Caco-2 (cell line): Measurements from ENCODE around the gene TENM3. TPM values are rescaled to one million over a fixed set of nuclear protein-coding genes. Genes with fewer than 3 reads are reported as not detected.

Source experiments
- BruUV-seq: library from RNA; stranded (reverse); fragments of 400-500 nt; replicated peaks from 2 replicates; lab custom pipeline; 2021; lab: Mats Ljungman, UMichigan
- CTCF ChIA-PET: fragments of 300-600 bp; sonication (Branson Sonifier 250); formaldehyde crosslinking; loops from one replicate; lab custom pipeline; 2022; ENCODE audit warnings: antibody characterized with exemption; lab: Charles Lee
- POLR2A ChIA-PET: fragments of 300-600 bp; sonication (Branson Sonifier 250); formaldehyde crosslinking; loops from one replicate; lab custom pipeline; 2022; ENCODE audit warnings: antibody characterized with exemption; lab: Charles Lee
- DNase-seq, 2 experiments: peaks; one replicate each; pipeline versions ENCODE4 v3.0.0 to v3.0.0-alpha.2; 2020 to 2022
- H3K27me3 ChIP-seq: replicated peaks from 2 replicates; pipeline ENCODE4 v1.6.0; 2011; ENCODE audit warnings: low read length; ENCODE audit not compliant: control insufficient read depth, insufficient read depth
- H3K36me3 ChIP-seq: 2 replicates; pipeline ENCODE4 v1.5.1; 2011; ENCODE audit warnings: low read length; ENCODE audit not compliant: control insufficient read depth, insufficient read depth
- H3K4me1 ChIP-seq: fragments of 250-450 bp; sonication (Bioruptor Pico); 2 replicates; pipeline ENCODE4 v1.5.1; 2020; ENCODE audit warnings: mild to moderate bottlenecking
- H3K4me3 ChIP-seq: 2 replicates; pipeline ENCODE4 v1.5.1; 2011; ENCODE audit warnings: low read depth, mild to moderate bottlenecking, control low read depth, low read length
- H3K9me3 ChIP-seq: fragments of 250-450 bp; sonication (Bioruptor Pico); 2 replicates; pipeline ENCODE4 v1.5.1; 2020; ENCODE audit warnings: mild to moderate bottlenecking, moderate library complexity
- H3K27ac Mint-ChIP-seq: one replicate; pipeline ENCODE4 v1.8.0; 2022; ENCODE audit warnings: mixed read lengths; ENCODE audit not compliant: unreplicated experiment
- H3K27me3 Mint-ChIP-seq: one replicate; pipeline ENCODE4 v1.8.0; 2022; ENCODE audit warnings: mixed read lengths; ENCODE audit not compliant: insufficient read depth, unreplicated experiment
- H3K36me3 Mint-ChIP-seq: one replicate; pipeline ENCODE4 v1.8.0; 2022; ENCODE audit warnings: mild to moderate bottlenecking, mixed read lengths; ENCODE audit not compliant: insufficient read depth, unreplicated experiment
- H3K4me1 Mint-ChIP-seq: one replicate; pipeline ENCODE4 v1.8.0; 2022; ENCODE audit warnings: low read depth, mixed read lengths; ENCODE audit not compliant: unreplicated experiment
- H3K4me3 Mint-ChIP-seq: one replicate; pipeline ENCODE4 v1.8.0; 2022; ENCODE audit warnings: mild to moderate bottlenecking, moderate library complexity, mixed read lengths; ENCODE audit not compliant: unreplicated experiment
- H3K9me3 Mint-ChIP-seq: one replicate; pipeline ENCODE4 v1.8.0; 2022; ENCODE audit warnings: mixed read lengths; ENCODE audit not compliant: unreplicated experiment
- CTCF ChIP-seq, 2 experiments: fragments of 200-600 bp in 1 of 2; IDR thresholded peaks; 1 replicate in 1 of 2; 2 replicates in 1 of 2; pipeline versions ENCODE4 v1.5.1 to v1.8.0; 2011 to 2022; ENCODE audit warnings: antibody characterized with exemption in 1 of 2, control low read depth in 1 of 2, inconsistent platforms in 1 of 2, low read depth in 1 of 2, low read length in 1 of 2, mild to moderate bottlenecking in 1 of 2, moderate library complexity in 1 of 2; ENCODE audit not compliant: insufficient read depth in 1 of 2, severe bottlenecking in 1 of 2, unreplicated experiment in 1 of 2
- intact Hi-C: fragments of 100-400 bp; cut with micrococcal nuclease; formaldehyde crosslinking; loops from one replicate; pipeline ENCODE4 v1.10.0; 2022; ENCODE audit not compliant: unreplicated experiment
- total RNA-seq: library from RNA; stranded (reverse); gene quantifications from 2 replicates; pipeline ENCODE4 v1.2.3, GENCODE V29; 2022

Gene TENM3
- total RNA-seq, 1 experiment from 2014 or later: 94.7 TPM

- Histone ChIP-seq H3K4me1 (peaks cover 28% of the 10 kb centered on the region), H3K36me3 (no peaks in the 10 kb centered on the region), H3K4me3 (no peak overlapping the region), H3K27me3 (no peaks in the 10 kb centered on the region), H3K9me3 (no peaks in the 10 kb centered on the region)
- H3K27me3 Mint-ChIP-seq: no peaks in the 10 kb centered on the region
- no peak overlapping the region for H3K4me3 Mint-ChIP-seq
- no peak for DNase-seq
- peaks cover 9% of the 10 kb centered on the region for H3K36me3 Mint-ChIP-seq
- H3K4me1 Mint-ChIP-seq: peaks cover 32% of the 10 kb centered on the region
- H3K27ac Mint-ChIP-seq: peak overlapping the region; percentile 26
- ChIA-PET CTCF (no interaction called here), POLR2A (no interaction called here)
- intact Hi-C loops: no loop called here
- H3K9me3 Mint-ChIP-seq: no peaks in the 10 kb centered on the region
- TF ChIP-seq CTCF (IDR thresholded peaks at IDR 0.05; ENCODE audit: insufficient read depth in 1 of 2, low read depth in 1 of 2, low read length in 1 of 2, severe bottlenecking in 1 of 2, unreplicated experiment in 1 of 2): no peak
- no TSS peak for BruUV-seq
Measured at GRCh38 chr4:182530451-182530850, 287.2 kb downstream of the TENM3 start.

- Mint-ChIP-seq H3K27ac (peak overlapping the region; percentile 60), H3K4me3 (no peak overlapping the region), H3K36me3 (no peaks in the 10 kb centered on the region), H3K9me3 (no peaks in the 10 kb centered on the region), H3K4me1 (peaks cover 32% of the 10 kb centered on the region), H3K27me3 (no peaks in the 10 kb centered on the region)
- no peak for TF ChIP-seq CTCF (IDR thresholded peaks at IDR 0.05; ENCODE audit: insufficient read depth in 1 of 2, low read depth in 1 of 2, low read length in 1 of 2, severe bottlenecking in 1 of 2, unreplicated experiment in 1 of 2)
- ChIA-PET CTCF (no interaction called here), POLR2A (no interaction called here)
- no peaks in the 10 kb centered on the region for H3K9me3 ChIP-seq
- no peak for DNase-seq
- no peaks in the 10 kb centered on the region for H3K27me3 ChIP-seq
- intact Hi-C loops: no loop called here
- no peak overlapping the region for H3K4me3 ChIP-seq
- H3K36me3 ChIP-seq: no peaks in the 10 kb centered on the region
- BruUV-seq: no TSS peak
- peaks cover 28% of the 10 kb centered on the region for H3K4me1 ChIP-seq
Measured at GRCh38 chr4:182531555-182532162, 288.5 kb downstream of the TENM3 start.

GRCh38 chr4:182532441-182532840 is 289.2 kb downstream of the TENM3 start:
- TF ChIP-seq CTCF (IDR thresholded peaks at IDR 0.05; ENCODE audit: insufficient read depth in 1 of 2, low read depth in 1 of 2, low read length in 1 of 2, severe bottlenecking in 1 of 2, unreplicated experiment in 1 of 2): no peak
- H3K27ac Mint-ChIP-seq: no peak overlapping the region

More at GRCh38 chr4:182532441-182532840, 289.2 kb downstream of the TENM3 start:
- POLR2A ChIA-PET: no interaction called here
- no peaks in the 10 kb centered on the region for H3K9me3 ChIP-seq
- H3K27me3 ChIP-seq: no peaks in the 10 kb centered on the region
- no peak for DNase-seq
- Mint-ChIP-seq H3K27me3 (no peaks in the 10 kb centered on the region), H3K9me3 (no peaks in the 10 kb centered on the region), H3K4me3 (no peak overlapping the region), H3K4me1 (peaks cover 32% of the 10 kb centered on the region), H3K36me3 (no peaks in the 10 kb centered on the region)
- BruUV-seq: no TSS peak
- no peak overlapping the region for H3K4me3 ChIP-seq
- H3K36me3 ChIP-seq: no peaks in the 10 kb centered on the region
- intact Hi-C loops: no loop called here
- H3K4me1 ChIP-seq: peaks cover 28% of the 10 kb centered on the region
- CTCF ChIA-PET: no interaction called here
